ENCODE data around the gene ATP8B4.

DNA sequence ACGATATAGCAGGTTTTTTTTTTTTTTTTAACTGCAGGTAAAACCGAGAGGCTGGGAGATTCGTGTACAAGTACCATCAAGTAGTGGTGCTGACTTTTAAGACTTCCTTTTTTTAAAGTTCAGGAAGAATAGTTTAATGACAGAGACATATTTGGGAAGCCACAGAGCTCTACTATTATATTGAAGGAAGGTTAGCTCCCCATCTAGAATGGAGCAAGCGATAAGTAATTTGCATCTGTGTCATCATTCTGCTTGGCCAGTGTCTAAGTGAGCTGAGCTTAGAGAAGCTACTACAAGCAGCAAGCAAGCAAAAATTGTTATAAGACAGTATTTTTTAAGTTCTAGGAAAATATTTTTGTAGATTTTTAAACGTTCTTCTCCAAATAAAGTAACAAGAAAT is 203.2 kb downstream of the ATP8B4 start:
- TF ChIP-seq, protein P1, sequence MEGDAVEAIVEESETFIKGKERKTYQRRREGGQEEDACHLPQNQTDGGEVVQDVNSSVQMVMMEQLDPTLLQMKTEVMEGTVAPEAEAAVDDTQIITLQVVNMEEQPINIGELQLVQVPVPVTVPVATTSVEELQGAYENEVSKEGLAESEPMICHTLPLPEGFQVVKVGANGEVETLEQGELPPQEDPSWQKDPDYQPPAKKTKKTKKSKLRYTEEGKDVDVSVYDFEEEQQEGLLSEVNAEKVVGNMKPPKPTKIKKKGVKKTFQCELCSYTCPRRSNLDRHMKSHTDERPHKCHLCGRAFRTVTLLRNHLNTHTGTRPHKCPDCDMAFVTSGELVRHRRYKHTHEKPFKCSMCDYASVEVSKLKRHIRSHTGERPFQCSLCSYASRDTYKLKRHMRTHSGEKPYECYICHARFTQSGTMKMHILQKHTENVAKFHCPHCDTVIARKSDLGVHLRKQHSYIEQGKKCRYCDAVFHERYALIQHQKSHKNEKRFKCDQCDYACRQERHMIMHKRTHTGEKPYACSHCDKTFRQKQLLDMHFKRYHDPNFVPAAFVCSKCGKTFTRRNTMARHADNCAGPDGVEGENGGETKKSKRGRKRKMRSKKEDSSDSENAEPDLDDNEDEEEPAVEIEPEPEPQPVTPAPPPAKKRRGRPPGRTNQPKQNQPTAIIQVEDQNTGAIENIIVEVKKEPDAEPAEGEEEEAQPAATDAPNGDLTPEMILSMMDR (IDR thresholded peaks at IDR 0.05) = no peak
- TF ChIP-seq POLR2A (IDR thresholded peaks at IDR 0.05) = no peak
